ENCODE measurements around the gene MIF4GD.

GRCh38 chr17:75239214-75239613 lies 31.8 kb downstream of the MIF4GD start:
- TF ChIP-seq SIN3A (IDR thresholded peaks at IDR 0.05; ENCODE audit: low read depth, low read length) (no peak), KDM1A (IDR thresholded peaks at IDR 0.05; ENCODE audit: borderline replicate concordance) (no peak), POLR2AphosphoS5 (IDR thresholded peaks at IDR 0.05; ENCODE audit: low read length) (no peak), SIX5 (IDR thresholded peaks at IDR 0.05; ENCODE audit: low read depth, low read length, severe bottlenecking) (no peak), MYB (IDR thresholded peaks at IDR 0.05; ENCODE audit: borderline replicate concordance, low read depth, low read length) (no peak), MTA3 (IDR thresholded peaks at IDR 0.05; ENCODE audit: borderline replicate concordance, low read length) (no peak), CEBPB (IDR thresholded peaks at IDR 0.05; ENCODE audit: borderline replicate concordance in 1 of 2, low read depth in 2 of 2, low read length in 2 of 2) (no peak), POLR2A (IDR thresholded peaks at IDR 0.05; ENCODE audit: low read depth, low read length) (no peak), EZH2 (IDR thresholded peaks at IDR 0.05; ENCODE audit: borderline replicate concordance, control insufficient read depth, low read depth, low read length) (no peak), RELA (IDR thresholded peaks at IDR 0.05; ENCODE audit: borderline replicate concordance, partially characterized antibody) (no peak), JUNB (IDR thresholded peaks at IDR 0.05) (no peak), BHLHE40 (IDR thresholded peaks at IDR 0.05; ENCODE audit: borderline replicate concordance in 1 of 2, low read depth in 2 of 2, low read length in 1 of 2) (no peak), CTCF (IDR thresholded peaks at IDR 0.05 in 2 of 3, conservative IDR thresholded peaks at IDR 0.05 in 1 of 3; ENCODE audit: control insufficient read depth in 2 of 3, extremely low read depth in 1 of 3, insufficient read depth in 1 of 3, low read depth in 3 of 3, low read length in 3 of 3) (no peak)
